Activated naive CD4-positive, alpha-beta T cell treated with anti-CD3 and anti-CD28 coated beads for 36 hours (primary cell): ENCODE results near the gene CFAP74. TPM values are rescaled to one million over a fixed set of nuclear protein-coding genes. Genes with fewer than 3 reads are reported as not detected.
"Not testable (repeated sequence)": the region's sequence is repeated elsewhere in the genome, so short reads cannot be mapped to it uniquely, and the experiment has no call there.

Source experiments
- CTCF ChIA-PET: fragments of 350-600 bp; sonication (Branson Sonifier 250); formaldehyde crosslinking; loops from one replicate; lab custom pipeline; 2021; ENCODE audit warnings: antibody characterized with exemption; lab: Charles Lee
- DNase-seq: peaks from one replicate; pipeline ENCODE4 v3.0.0-alpha.2; 2020
- H3K27ac Mint-ChIP-seq: one replicate; pipeline ENCODE4 v1.8.0; 2021; ENCODE audit warnings: mild to moderate bottlenecking, mixed read lengths
- H3K27me3 Mint-ChIP-seq: one replicate; pipeline ENCODE4 v1.8.0; 2021; ENCODE audit warnings: low read depth, mixed read lengths
- H3K36me3 Mint-ChIP-seq: one replicate; pipeline ENCODE4 v1.8.0; 2021; ENCODE audit warnings: low read depth, mixed read lengths
- H3K4me1 Mint-ChIP-seq: one replicate; pipeline ENCODE4 v1.8.0; 2021; ENCODE audit warnings: low read depth, mixed read lengths
- H3K4me3 Mint-ChIP-seq: one replicate; pipeline ENCODE4 v1.8.0; 2021; ENCODE audit warnings: mild to moderate bottlenecking, moderate library complexity, mixed read lengths
- H3K9me3 Mint-ChIP-seq: one replicate; pipeline ENCODE4 v1.8.0; 2021; ENCODE audit warnings: mixed read lengths
- intact Hi-C: fragments of 100-400 bp; cut with micrococcal nuclease; formaldehyde crosslinking; loops from one replicate; pipeline ENCODE4 v1.15.1; 2023
- total RNA-seq, 2 experiments: library from RNA; stranded (reverse); gene quantifications; one replicate each; pipeline ENCODE4 v1.2.3, GENCODE V29; 2021

CFAP74 gene
- total RNA-seq, 2 experiments from 2014 or later = not detected

DNA sequence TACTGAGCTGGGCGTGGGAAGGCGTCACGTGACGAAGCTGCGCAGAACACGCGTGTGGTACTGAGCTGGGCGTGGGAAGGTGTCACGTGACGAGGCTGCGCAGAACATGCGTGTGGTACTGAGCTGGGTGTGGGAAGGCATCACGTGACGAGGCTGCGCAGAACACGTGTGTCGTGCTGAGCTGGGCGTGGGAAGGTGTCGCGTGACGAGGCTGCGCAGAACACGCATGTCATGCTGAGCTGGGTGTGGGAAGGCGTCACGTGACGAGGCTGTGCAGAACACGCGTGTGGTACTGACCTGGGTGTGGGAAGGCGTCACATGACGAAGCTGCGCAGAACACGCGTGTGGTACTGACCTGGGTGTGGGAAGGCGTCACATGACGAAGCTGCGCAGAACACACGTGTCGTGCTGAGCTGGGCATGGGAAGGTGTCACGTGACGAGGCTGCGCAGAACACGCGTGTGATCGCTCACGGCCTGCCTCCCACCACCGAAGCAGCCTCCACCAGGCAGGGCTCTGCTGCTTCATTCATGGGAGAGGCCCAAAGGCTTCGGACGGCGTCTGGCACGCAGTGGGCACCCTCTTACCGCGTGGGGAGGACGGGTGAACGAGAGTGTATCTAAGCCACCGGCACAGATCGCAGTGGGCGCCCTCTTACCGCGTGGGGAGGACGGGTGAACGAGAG, 24.0 kb downstream of the CFAP74 start:
- Mint-ChIP-seq H3K4me1 (no peaks in the 10 kb centered on the region), H3K9me3 (no peaks in the 10 kb centered on the region), H3K4me3 (no peak overlapping the region), H3K27me3 (no peaks in the 10 kb centered on the region), H3K27ac (no peak overlapping the region), H3K36me3 (no peaks in the 10 kb centered on the region)
- intact Hi-C loops = no loop called here
- no peak for DNase-seq
- CTCF ChIA-PET = no interaction called here

- intact Hi-C loops, H3K4me3 Mint-ChIP-seq, H3K9me3 Mint-ChIP-seq, H3K27me3 Mint-ChIP-seq, H3K27ac Mint-ChIP-seq, CTCF ChIA-PET, H3K36me3 Mint-ChIP-seq, DNase-seq, H3K4me1 Mint-ChIP-seq: not testable (repeated sequence)
Measured at GRCh38 chr1:1978690-1979481, 24.7 kb downstream of the CFAP74 start.

DNA sequence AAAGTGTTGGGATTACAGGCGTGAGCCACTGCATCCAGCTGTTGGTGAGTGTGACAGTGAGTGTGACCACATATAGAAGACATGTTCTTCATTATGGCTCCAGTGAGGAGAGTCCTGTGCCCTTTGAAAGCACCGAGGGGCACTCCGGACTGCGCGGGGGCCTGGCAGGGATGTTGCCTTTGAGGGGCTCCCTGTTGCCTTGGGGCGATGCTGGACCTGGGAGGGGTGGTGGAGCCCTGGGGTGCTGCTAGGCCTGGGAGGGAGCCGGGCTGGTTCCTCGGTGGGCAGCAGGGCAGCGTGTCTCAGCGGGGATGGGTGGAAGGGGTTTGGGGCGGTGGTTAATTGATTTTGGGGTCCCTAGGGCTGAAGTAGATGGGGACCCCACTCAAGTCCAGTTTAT, 25.5 kb downstream of the CFAP74 start:
- H3K27me3 Mint-ChIP-seq = no peaks in the 10 kb centered on the region
- no peak overlapping the region for H3K4me3 Mint-ChIP-seq
- intact Hi-C loops = no loop called here
- DNase-seq = no peak
- H3K9me3 Mint-ChIP-seq = no peaks in the 10 kb centered on the region
- CTCF ChIA-PET = no interaction called here
- H3K36me3 Mint-ChIP-seq = no peaks in the 10 kb centered on the region
- H3K27ac Mint-ChIP-seq = no peak overlapping the region
- no peaks in the 10 kb centered on the region for H3K4me1 Mint-ChIP-seq

DNA sequence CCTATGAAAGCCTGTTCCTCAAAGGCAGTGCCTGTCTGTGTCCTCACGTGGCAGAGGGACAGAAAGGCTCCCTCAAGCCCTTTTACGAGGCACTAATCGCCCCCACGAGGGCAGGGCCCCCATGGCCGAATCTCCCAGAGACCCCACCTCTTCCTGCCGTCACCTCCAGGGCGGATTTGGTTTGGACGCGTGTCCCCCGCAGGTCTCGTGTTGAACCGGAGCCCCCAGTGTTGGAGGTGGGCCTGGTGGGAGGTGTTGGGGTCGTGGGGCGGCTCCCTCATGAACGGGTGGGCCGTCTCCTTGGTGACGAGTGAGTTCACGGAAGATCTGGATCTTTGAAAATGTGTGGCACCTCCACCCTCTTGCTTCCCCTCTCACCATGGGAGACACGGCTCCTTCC, 27.6 kb downstream of the CFAP74 start:
- DNase-seq = no peak

GRCh38 chr1:1975535-1975934, 28.1 kb downstream of the CFAP74 start:
- no peak for DNase-seq
- no peak overlapping the region for H3K27ac Mint-ChIP-seq
- intact Hi-C loops = no loop called here
- CTCF ChIA-PET = interaction anchor here (0.6 kb wide), 1 partner anchor 30 kb away, joined by 4 read pairs; no protein-coding TSS in a partner anchor
- peaks cover 4% of the 10 kb centered on the region for H3K9me3 Mint-ChIP-seq
- no peaks in the 10 kb centered on the region for H3K4me1 Mint-ChIP-seq
- no peaks in the 10 kb centered on the region for H3K36me3 Mint-ChIP-seq
- no peak overlapping the region for H3K4me3 Mint-ChIP-seq
- H3K27me3 Mint-ChIP-seq = no peaks in the 10 kb centered on the region

More for the DNA sequence above, 27.6 kb downstream of the CFAP74 start:
- H3K27ac Mint-ChIP-seq = no peak overlapping the region
- H3K4me3 Mint-ChIP-seq = no peak overlapping the region
- CTCF ChIA-PET = interaction anchor here (0.6 kb wide), 1 partner anchor 31 kb away, joined by 4 read pairs; no protein-coding TSS in a partner anchor
- no peaks in the 10 kb centered on the region for H3K4me1 Mint-ChIP-seq
- H3K36me3 Mint-ChIP-seq = no peaks in the 10 kb centered on the region
- H3K27me3 Mint-ChIP-seq = no peaks in the 10 kb centered on the region
- intact Hi-C loops = no loop called here
- peaks cover 2% of the 10 kb centered on the region for H3K9me3 Mint-ChIP-seq

DNA sequence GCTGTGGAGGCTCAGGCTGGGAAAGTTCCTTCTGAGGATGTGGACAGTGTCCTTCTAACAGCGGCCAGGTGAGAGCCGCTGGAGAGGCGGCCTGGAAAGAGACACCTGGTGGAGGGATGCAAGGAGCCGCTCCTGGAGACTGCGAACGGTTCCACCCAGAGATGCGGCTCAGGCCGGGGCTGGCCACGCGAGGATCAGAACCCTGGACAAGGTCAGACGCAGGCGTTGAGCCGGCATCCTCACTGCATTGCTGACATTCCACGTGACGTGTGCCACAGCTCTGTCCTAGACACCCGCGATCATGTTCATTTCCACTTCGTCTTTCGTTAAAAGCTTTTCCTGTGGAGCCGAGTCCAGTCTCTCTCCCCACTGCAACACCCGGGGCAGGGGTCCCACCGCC, 28.8 kb downstream of the CFAP74 start:
- peaks cover 4% of the 10 kb centered on the region for H3K9me3 Mint-ChIP-seq
- H3K36me3 Mint-ChIP-seq = no peaks in the 10 kb centered on the region
- no peaks in the 10 kb centered on the region for H3K4me1 Mint-ChIP-seq
- no peak overlapping the region for H3K4me3 Mint-ChIP-seq
- no peak overlapping the region for H3K27ac Mint-ChIP-seq
- no peak for DNase-seq
- CTCF ChIA-PET = no interaction called here
- no peaks in the 10 kb centered on the region for H3K27me3 Mint-ChIP-seq
- intact Hi-C loops = no loop called here

- CTCF ChIA-PET = interaction anchor here (1.8 kb wide), 1 partner anchor 71 kb away, joined by 3 read pairs; no protein-coding TSS in a partner anchor
- Mint-ChIP-seq H3K36me3 (no peaks in the 10 kb centered on the region), H3K27me3 (no peaks in the 10 kb centered on the region), H3K4me3 (no peak overlapping the region), H3K27ac (no peak overlapping the region), H3K9me3 (peaks cover 4% of the 10 kb centered on the region), H3K4me1 (no peaks in the 10 kb centered on the region)
- no peak for DNase-seq
- intact Hi-C loops = no loop called here
Measured at GRCh38 chr1:1973716-1974642, 29.6 kb downstream of the CFAP74 start.

DNA sequence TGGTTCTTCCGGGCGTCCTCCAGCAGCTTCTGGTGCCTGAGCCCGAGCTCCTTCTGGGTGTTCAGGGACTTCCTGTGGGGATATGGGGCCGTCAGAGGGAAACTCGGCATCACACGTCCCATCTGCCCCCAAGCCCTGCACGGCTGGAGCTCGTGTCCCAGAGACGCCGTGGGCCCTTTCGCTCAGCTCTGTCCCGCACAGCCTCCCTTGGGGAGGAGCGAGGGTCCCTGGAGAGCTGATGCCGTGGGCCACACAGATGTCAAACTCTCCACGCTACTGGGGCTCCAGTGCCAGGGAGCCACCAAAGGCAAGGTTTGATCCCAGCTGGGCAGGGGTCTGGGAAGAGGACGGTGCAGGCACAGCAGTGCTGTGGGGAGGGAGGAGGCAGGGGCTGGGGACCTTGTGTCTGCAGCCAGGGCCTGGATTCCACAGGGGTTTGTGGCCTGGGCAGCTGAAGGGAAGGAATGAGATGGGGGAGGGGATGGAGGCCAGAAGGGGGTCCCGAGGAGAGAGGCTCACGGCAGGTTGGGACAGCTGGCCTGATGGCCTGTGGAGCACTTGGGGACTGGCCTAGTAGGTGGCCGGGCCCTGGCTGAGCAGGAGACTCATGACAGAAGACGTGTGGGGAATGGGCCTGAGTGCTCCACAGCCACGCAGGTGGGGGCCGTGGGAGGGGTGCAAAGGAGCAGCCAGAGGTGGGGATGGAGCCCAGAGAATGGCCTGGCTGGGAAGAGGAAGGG, 30.4 kb downstream of the CFAP74 start:
- intact Hi-C loops = no loop called here
- H3K9me3 Mint-ChIP-seq = peaks cover 4% of the 10 kb centered on the region
- H3K27me3 Mint-ChIP-seq = no peaks in the 10 kb centered on the region
- H3K4me3 Mint-ChIP-seq = no peak overlapping the region
- CTCF ChIA-PET = interaction anchor here (1.8 kb wide), 1 partner anchor 71 kb away, joined by 3 read pairs; no protein-coding TSS in a partner anchor
- no peak overlapping the region for H3K27ac Mint-ChIP-seq
- no peak for DNase-seq
- no peaks in the 10 kb centered on the region for H3K36me3 Mint-ChIP-seq
- no peaks in the 10 kb centered on the region for H3K4me1 Mint-ChIP-seq

GRCh38 chr1:1971688-1972087, 31.9 kb downstream of the CFAP74 start:
- Mint-ChIP-seq H3K36me3 (no peaks in the 10 kb centered on the region), H3K4me3 (no peak overlapping the region), H3K4me1 (no peaks in the 10 kb centered on the region), H3K27me3 (no peaks in the 10 kb centered on the region), H3K27ac (no peak overlapping the region), H3K9me3 (peaks cover 4% of the 10 kb centered on the region)
- CTCF ChIA-PET = no interaction called here
- DNase-seq = no peak
- intact Hi-C loops = no loop called here

- CTCF ChIA-PET = no interaction called here
- Mint-ChIP-seq H3K9me3 (peaks cover 4% of the 10 kb centered on the region), H3K27ac (no peak overlapping the region), H3K4me3 (no peak overlapping the region), H3K27me3 (no peaks in the 10 kb centered on the region), H3K36me3 (no peaks in the 10 kb centered on the region), H3K4me1 (no peaks in the 10 kb centered on the region)
- intact Hi-C loops = no loop called here
- DNase-seq = no peak
Measured at GRCh38 chr1:1971017-1971416, 32.6 kb downstream of the CFAP74 start.

GRCh38 chr1:1969953-1970716, 33.5 kb downstream of the CFAP74 start:
- CTCF ChIA-PET = interaction anchor here (1.3 kb wide), 1 partner anchor 11 kb away, joined by 3 read pairs; no protein-coding TSS in a partner anchor
- Mint-ChIP-seq H3K36me3 (no peaks in the 10 kb centered on the region), H3K27me3 (no peaks in the 10 kb centered on the region), H3K9me3 (peaks cover 4% of the 10 kb centered on the region), H3K27ac (no peak overlapping the region), H3K4me1 (no peaks in the 10 kb centered on the region), H3K4me3 (no peak overlapping the region)
- intact Hi-C loops = no loop called here
- DNase-seq = no peak
